Panc1 (cell line): ENCODE measurements around the gene PCNT. TPM values are rescaled to one million over a fixed set of nuclear protein-coding genes. Genes with fewer than 3 reads are reported as not detected.

Experiments used
- ATAC-seq: fragments of 200-7000 bp; cut with Tn5 transposase; 2 replicates; pipeline ENCODE4 v1.9.1; 2020; ENCODE audit warnings: mild to moderate bottlenecking, moderate library complexity
- BruUV-seq: library from RNA; stranded (reverse); fragments of 400-500 nt; replicated peaks from 2 replicates; lab custom pipeline; 2021; lab: Mats Ljungman, UMichigan
- CTCF ChIA-PET: fragments of 300-600 bp; sonication (Branson Sonifier 250); formaldehyde crosslinking; loops from one replicate; lab custom pipeline; 2022; ENCODE audit warnings: antibody characterized with exemption; lab: Charles Lee
- POLR2A ChIA-PET: fragments of 300-600 bp; sonication (Branson Sonifier 250); formaldehyde crosslinking; loops from one replicate; lab custom pipeline; 2022; ENCODE audit warnings: antibody characterized with exemption; lab: Charles Lee
- DNase-seq: peaks from one replicate; pipeline ENCODE4 v3.0.0-alpha.2; 2010; ENCODE audit warnings: low read depth, low spot score
- H3K27ac ChIP-seq: 2 replicates; pipeline ENCODE4 v1.5.1; 2011; ENCODE audit warnings: mild to moderate bottlenecking, low read length, inconsistent platforms
- H3K27me3 ChIP-seq: fragments of 200-500 bp; sonication (Bioruptor generic); 2 replicates; pipeline ENCODE4 v1.6.0; 2014; ENCODE audit warnings: low read length, inconsistent platforms; ENCODE audit not compliant: control insufficient read depth, insufficient read depth
- H3K36me3 ChIP-seq: fragments of 200-500 bp; sonication (Bioruptor generic); 2 replicates; pipeline ENCODE4 v1.5.1; 2014; ENCODE audit warnings: inconsistent platforms, mild to moderate bottlenecking, low read length, moderate library complexity; ENCODE audit not compliant: control insufficient read depth, insufficient read depth
- H3K4me1 ChIP-seq: 2 replicates; pipeline ENCODE4 v1.5.1; 2011; ENCODE audit warnings: inconsistent platforms, mild to moderate bottlenecking, low read length, moderate library complexity; ENCODE audit not compliant: control insufficient read depth, insufficient read depth
- H3K4me3 ChIP-seq, 2 experiments: 2 replicates each; pipeline ENCODE4 v1.5.1; 2011 to 2012; ENCODE audit warnings: low read depth in 2 of 2, low read length in 2 of 2, mild to moderate bottlenecking in 2 of 2, inconsistent platforms in 1 of 2, moderate library complexity in 1 of 2
- H3K9me3 ChIP-seq: fragments of 200-500 bp; sonication (Bioruptor generic); 2 replicates; pipeline ENCODE4 v1.5.1; 2014; ENCODE audit warnings: low read depth, mild to moderate bottlenecking, inconsistent platforms, low read length, moderate library complexity; ENCODE audit not compliant: control insufficient read depth, insufficient read depth
- POLR2AphosphoS5 ChIP-seq: IDR thresholded peaks from 2 replicates; pipeline ENCODE4 v1.6.1; 2012; ENCODE audit warnings: mild to moderate bottlenecking, low read depth, low read length, moderate library complexity
- SIN3A ChIP-seq: IDR thresholded peaks from 2 replicates; pipeline ENCODE4 v1.6.1; 2012; ENCODE audit warnings: low read depth, mild to moderate bottlenecking, low read length, moderate library complexity, borderline replicate concordance; ENCODE audit not compliant: insufficient read depth
- TCF7L2 ChIP-seq: IDR thresholded peaks from 2 replicates; pipeline ENCODE4 v1.6.1; 2011; ENCODE audit warnings: mild to moderate bottlenecking, low read depth, low read length, inconsistent platforms
- in situ Hi-C: cut with HindIII; loops from 2 replicates; pipeline ENCODE4 v1.10.0; 2016; ENCODE audit warnings: low sequenced_read_pairs, low pct_unique_long_range_greater_than_20kb
- intact Hi-C: fragments of 100-400 bp; cut with micrococcal nuclease; formaldehyde crosslinking; loops from one replicate; pipeline ENCODE4 v1.10.0; 2022; ENCODE audit not compliant: unreplicated experiment
- total RNA-seq: library from RNA; stranded (reverse); gene quantifications from one replicate; pipeline ENCODE4 v1.2.1, GENCODE V29; 2021; ENCODE audit not compliant: unreplicated experiment
- TF ChIP-seq, protein P1 (sequence below): fragments of 450-650 bp; IDR thresholded peaks from 2 replicates; pipeline ENCODE4 v1.5.1; 2017; ENCODE audit warnings: mild to moderate bottlenecking
- TF ChIP-seq, protein P2 (sequence below), 2 experiments: IDR thresholded peaks; 2 replicates each; pipeline ENCODE4 v1.6.1; 2011 to 2012; ENCODE audit warnings: low read depth in 2 of 2, control low read depth in 1 of 2, low read length in 1 of 2, mild to moderate bottlenecking in 1 of 2, moderate library complexity in 1 of 2; ENCODE audit not compliant: insufficient read depth in 1 of 2

The PCNT gene
- total RNA-seq, 1 experiment from 2014 or later = 44.3 TPM

DNA sequence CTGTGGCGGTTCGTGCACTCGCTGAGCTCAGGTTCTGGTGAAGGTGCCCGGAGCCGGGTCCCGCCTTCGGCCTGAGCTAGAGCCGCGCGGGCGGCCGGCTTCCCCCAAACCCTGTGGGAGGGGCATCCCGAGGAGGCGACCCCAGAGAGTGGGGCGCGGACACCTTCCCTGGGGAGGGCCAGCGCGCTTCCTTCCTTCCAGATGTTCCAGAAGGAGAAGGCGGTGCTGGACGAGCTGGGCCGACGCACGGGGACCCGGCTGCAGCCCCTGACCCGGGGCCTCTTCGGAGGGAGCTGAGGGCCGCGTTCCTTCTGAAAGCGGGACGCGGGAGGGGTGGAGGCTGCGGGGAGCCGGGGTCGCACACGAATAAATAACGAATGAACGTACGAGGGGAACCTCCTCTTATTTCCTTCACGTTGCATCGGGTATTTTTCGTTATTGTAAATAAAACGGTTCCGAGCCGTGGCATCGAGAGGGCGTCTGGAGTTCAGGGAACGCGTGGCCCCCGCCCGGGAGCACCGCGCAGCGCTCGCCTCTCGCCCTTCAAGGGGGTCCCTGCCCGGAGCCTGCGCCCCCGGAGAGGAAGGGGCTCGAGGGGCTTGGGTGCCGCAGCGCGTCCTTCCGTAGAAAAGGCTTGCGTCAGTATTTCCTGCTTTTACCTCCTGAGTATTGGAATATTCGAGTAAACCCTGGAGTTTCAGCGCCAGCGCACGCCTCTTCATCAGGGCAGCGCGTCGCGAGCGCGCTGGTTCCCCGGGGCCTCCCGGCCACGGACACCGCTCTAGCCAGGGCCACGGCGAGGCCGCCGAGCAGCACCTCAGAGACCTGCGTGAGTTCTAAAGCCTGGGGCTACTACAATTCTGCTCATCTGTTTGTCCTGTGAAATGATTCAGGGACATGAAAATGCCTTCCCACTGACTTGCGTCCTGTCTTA is 26.4 kb upstream of the PCNT start:
- no TSS peak for BruUV-seq
- intact Hi-C loops = no loop called here
- in situ Hi-C loops = no loop called here
- Histone ChIP-seq H3K36me3 (no peaks in the 10 kb centered on the region), H3K9me3 (no peaks in the 10 kb centered on the region; the same call in 1 of the 2 replicates), H3K4me3 (no peak overlapping the region), H3K27me3 (no peaks in the 10 kb centered on the region), H3K27ac (no peak overlapping the region), H3K4me1 (peaks cover 5% of the 10 kb centered on the region)
- no peak for DNase-seq
- ChIA-PET CTCF (no interaction called here), POLR2A (no interaction called here)
- ATAC-seq = no peak
- TF ChIP-seq TCF7L2 (no peak), SIN3A (no peak)
- TF ChIP-seq, protein P1, sequence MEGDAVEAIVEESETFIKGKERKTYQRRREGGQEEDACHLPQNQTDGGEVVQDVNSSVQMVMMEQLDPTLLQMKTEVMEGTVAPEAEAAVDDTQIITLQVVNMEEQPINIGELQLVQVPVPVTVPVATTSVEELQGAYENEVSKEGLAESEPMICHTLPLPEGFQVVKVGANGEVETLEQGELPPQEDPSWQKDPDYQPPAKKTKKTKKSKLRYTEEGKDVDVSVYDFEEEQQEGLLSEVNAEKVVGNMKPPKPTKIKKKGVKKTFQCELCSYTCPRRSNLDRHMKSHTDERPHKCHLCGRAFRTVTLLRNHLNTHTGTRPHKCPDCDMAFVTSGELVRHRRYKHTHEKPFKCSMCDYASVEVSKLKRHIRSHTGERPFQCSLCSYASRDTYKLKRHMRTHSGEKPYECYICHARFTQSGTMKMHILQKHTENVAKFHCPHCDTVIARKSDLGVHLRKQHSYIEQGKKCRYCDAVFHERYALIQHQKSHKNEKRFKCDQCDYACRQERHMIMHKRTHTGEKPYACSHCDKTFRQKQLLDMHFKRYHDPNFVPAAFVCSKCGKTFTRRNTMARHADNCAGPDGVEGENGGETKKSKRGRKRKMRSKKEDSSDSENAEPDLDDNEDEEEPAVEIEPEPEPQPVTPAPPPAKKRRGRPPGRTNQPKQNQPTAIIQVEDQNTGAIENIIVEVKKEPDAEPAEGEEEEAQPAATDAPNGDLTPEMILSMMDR = no peak
- TF ChIP-seq, protein P2, sequence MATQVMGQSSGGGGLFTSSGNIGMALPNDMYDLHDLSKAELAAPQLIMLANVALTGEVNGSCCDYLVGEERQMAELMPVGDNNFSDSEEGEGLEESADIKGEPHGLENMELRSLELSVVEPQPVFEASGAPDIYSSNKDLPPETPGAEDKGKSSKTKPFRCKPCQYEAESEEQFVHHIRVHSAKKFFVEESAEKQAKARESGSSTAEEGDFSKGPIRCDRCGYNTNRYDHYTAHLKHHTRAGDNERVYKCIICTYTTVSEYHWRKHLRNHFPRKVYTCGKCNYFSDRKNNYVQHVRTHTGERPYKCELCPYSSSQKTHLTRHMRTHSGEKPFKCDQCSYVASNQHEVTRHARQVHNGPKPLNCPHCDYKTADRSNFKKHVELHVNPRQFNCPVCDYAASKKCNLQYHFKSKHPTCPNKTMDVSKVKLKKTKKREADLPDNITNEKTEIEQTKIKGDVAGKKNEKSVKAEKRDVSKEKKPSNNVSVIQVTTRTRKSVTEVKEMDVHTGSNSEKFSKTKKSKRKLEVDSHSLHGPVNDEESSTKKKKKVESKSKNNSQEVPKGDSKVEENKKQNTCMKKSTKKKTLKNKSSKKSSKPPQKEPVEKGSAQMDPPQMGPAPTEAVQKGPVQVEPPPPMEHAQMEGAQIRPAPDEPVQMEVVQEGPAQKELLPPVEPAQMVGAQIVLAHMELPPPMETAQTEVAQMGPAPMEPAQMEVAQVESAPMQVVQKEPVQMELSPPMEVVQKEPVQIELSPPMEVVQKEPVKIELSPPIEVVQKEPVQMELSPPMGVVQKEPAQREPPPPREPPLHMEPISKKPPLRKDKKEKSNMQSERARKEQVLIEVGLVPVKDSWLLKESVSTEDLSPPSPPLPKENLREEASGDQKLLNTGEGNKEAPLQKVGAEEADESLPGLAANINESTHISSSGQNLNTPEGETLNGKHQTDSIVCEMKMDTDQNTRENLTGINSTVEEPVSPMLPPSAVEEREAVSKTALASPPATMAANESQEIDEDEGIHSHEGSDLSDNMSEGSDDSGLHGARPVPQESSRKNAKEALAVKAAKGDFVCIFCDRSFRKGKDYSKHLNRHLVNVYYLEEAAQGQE (IDR thresholded peaks at IDR 0.05; ENCODE audit: insufficient read depth in 1 of 2, low read depth in 2 of 2, low read length in 1 of 2) = no peak

DNA sequence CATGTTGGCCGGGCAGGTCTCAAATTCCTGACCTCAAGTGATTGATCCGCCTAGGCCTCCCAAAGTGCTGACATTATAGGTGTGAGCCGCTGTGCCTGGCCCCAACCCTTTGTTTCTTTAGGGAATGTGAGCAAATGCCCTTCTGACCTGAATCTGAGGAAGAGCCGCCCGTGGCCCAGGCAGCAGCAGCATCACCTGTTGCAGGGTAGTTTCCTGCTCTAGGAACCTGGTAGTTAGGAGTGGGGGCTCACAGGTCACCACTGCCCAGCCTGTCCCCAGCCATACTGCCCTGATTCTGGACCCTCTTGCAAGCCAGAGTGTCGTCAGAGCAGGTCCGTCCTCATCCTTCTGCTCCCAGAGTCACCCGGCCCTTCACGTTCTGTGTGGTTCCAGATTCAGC is 24.8 kb upstream of the PCNT start:
- no peaks in the 10 kb centered on the region for H3K36me3 ChIP-seq
- intact Hi-C loops = no loop called here
- in situ Hi-C loops = no loop called here
- ChIA-PET POLR2A (no interaction called here), CTCF (no interaction called here)
- ATAC-seq (no peak), DNase-seq (no peak)
- no peak overlapping the region for H3K27ac ChIP-seq
- BruUV-seq = no TSS peak
- no peaks in the 10 kb centered on the region for H3K27me3 ChIP-seq
- peaks cover 5% of the 10 kb centered on the region for H3K4me1 ChIP-seq
- H3K4me3 ChIP-seq = no peak overlapping the region
- TF ChIP-seq TCF7L2 (no peak), POLR2AphosphoS5 (no peak), SIN3A (no peak)
- TF ChIP-seq, protein P2 (IDR thresholded peaks at IDR 0.05; ENCODE audit: insufficient read depth in 1 of 2, low read depth in 2 of 2, low read length in 1 of 2) = no peak
- TF ChIP-seq, protein P1 = no peak
- no peaks in the 10 kb centered on the region for H3K9me3 ChIP-seq
